Central memory CD8-positive, alpha-beta T cell (primary cell): ENCODE results near the gene PAWR.
"Not testable (repeated sequence)": the region's sequence is repeated elsewhere in the genome, so short reads cannot be mapped to it uniquely, and the experiment has no call there.

ENCODE experiments used
- ATAC-seq: fragments of 150-1000 bp; cut with Tn5 transposase; replicated peaks from 2 replicates; pipeline ENCODE4 v1.10.0; 2022; ENCODE audit warnings: mild to moderate bottlenecking, moderate FRiP score, moderate number of reproducible peaks; ENCODE audit not compliant: poor library complexity, severe bottlenecking; ENCODE audit errors: extremely low read depth
- DNase-seq, 2 donors: peaks; one replicate each; pipeline ENCODE4 v3.0.0; 2021; ENCODE audit warnings: low spot score in 2 of 2
- H3K27ac Mint-ChIP-seq: one replicate; pipeline ENCODE4 v1.8.0; 2022; ENCODE audit warnings: low read depth, mild to moderate bottlenecking, moderate library complexity, mixed read lengths
- H3K27me3 Mint-ChIP-seq: one replicate; pipeline ENCODE4 v1.8.0; 2022; ENCODE audit warnings: mixed read lengths
- H3K36me3 Mint-ChIP-seq: one replicate; pipeline ENCODE4 v1.8.0; 2022; ENCODE audit warnings: mild to moderate bottlenecking, moderate library complexity, mixed read lengths; ENCODE audit not compliant: insufficient read depth
- H3K4me1 Mint-ChIP-seq: one replicate; pipeline ENCODE4 v1.8.0; 2022; ENCODE audit warnings: mixed read lengths
- H3K4me3 Mint-ChIP-seq: one replicate; pipeline ENCODE4 v1.8.0; 2022; ENCODE audit warnings: mild to moderate bottlenecking, moderate library complexity, mixed read lengths
- H3K9me3 Mint-ChIP-seq: one replicate; pipeline ENCODE4 v1.8.0; 2022; ENCODE audit warnings: mixed read lengths

The PAWR gene

DNA sequence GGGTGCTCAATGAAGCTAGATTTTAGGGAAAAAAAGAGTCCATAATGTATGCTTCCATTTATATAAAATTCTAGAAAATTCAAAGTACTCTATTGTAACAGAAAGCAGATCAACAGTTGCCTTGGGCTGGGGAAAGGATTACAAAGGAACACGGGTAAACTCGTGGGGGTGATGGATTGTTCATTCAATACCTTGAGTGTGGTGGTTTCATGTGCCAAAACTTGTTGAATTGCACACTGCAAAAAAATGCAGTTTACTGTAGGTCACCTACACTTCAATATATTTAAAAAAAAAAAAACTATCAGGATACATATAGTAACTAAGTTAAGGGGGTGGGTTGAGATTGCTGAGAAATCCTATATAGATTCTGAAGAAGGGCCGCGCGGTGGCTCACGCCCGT is 33.6 kb downstream of the PAWR start:
- peaks cover 6% of the 10 kb centered on the region for H3K9me3 Mint-ChIP-seq
- no peaks in the 10 kb centered on the region for H3K27me3 Mint-ChIP-seq
- H3K36me3 Mint-ChIP-seq: no peaks in the 10 kb centered on the region
- no peaks in the 10 kb centered on the region for H3K4me1 Mint-ChIP-seq
- no peak overlapping the region for H3K4me3 Mint-ChIP-seq
- no peak for ATAC-seq
- no peak for DNase-seq
- no peak overlapping the region for H3K27ac Mint-ChIP-seq

DNA sequence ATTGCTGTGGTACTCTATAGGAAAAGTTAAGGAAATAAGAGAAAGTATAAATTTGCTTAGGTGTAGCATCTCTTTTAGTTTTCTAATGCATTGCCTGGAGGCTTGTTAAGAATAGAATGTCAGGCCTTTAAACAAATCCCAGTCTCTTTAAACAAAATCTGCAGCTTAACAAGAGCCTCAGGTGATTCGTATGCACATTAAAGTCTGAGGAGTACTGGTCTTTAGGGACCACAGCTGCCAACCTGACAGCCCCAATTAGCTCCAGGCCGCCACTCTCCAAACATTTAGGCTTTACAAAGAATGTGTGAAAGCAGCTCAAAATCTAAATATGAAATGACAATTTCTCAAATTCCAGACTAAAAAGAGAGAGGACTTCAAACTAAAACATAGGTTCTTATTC is 35.7 kb downstream of the PAWR start:
- H3K9me3 Mint-ChIP-seq: peaks cover 6% of the 10 kb centered on the region
- DNase-seq: no peak
- no peak for ATAC-seq
- H3K4me3 Mint-ChIP-seq: no peak overlapping the region
- H3K27ac Mint-ChIP-seq: no peak overlapping the region
- no peaks in the 10 kb centered on the region for H3K36me3 Mint-ChIP-seq
- H3K27me3 Mint-ChIP-seq: no peaks in the 10 kb centered on the region
- H3K4me1 Mint-ChIP-seq: no peaks in the 10 kb centered on the region

DNA sequence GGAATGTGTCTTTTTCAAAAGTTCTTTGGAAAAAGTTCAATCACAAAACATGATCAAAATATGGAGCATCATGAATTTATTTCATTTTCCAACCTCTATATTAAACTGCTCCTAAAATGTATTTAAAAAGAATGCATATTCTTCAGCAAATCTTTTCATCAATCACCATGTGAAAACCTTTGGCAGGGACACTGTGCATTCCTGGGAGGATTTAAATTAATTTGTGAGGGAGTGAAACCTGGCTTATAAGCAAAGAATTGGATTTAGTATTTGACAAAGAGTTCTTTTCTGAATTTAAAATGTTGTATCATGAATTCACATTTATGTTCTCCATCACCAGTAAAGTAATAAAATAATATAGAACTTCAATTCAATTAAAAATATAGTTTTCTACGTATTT is 38.2 kb downstream of the PAWR start:
- Mint-ChIP-seq H3K4me3 (no peak overlapping the region), H3K27ac (no peak overlapping the region), H3K4me1 (no peaks in the 10 kb centered on the region), H3K9me3 (peaks cover 6% of the 10 kb centered on the region), H3K27me3 (no peaks in the 10 kb centered on the region), H3K36me3 (no peaks in the 10 kb centered on the region)
- ATAC-seq (no peak), DNase-seq (no peak)

DNA sequence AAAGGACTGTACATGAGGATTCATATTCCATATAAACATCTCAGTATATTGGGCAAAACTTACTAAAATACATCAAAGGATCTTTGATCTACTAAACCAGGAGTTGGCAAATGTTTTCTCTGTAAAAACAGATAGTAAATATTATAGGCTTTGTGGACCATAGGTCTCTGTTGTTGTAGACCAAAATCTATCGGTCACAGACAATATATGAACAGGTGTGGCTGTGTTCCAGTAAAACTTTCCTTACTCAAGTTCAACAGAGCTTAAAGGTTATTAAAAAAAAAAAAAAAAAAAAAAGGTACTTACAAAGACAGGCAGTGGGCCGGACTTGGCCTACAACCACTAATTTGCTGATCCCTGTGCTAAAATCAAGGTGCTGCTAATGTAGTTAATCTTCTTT is 40.3 kb downstream of the PAWR start:
- Mint-ChIP-seq H3K27me3 (no peaks in the 10 kb centered on the region), H3K27ac (no peak overlapping the region), H3K4me1 (no peaks in the 10 kb centered on the region), H3K9me3 (no peaks in the 10 kb centered on the region), H3K36me3 (no peaks in the 10 kb centered on the region), H3K4me3 (no peak overlapping the region)
- DNase-seq: no peak
- no peak for ATAC-seq

DNA sequence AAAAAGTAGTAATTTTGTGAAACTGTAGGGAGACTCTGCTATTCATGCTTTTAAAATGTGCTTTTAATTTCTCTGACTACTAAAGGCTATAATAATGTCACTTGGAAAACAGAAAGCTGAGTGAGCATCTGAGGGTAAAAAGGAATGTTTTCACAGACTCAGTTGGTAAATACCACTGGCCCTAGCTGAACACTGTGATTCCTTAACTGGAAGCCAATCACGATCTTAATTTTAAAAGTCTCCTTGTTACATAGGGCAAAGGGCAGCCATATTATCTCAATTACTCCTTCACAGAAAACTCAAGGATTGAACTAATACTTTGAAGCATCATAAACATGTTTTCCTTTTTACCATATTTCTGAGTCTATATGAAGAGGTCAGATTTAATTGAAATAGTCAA is 41.9 kb downstream of the PAWR start:
- Mint-ChIP-seq H3K27ac (no peak overlapping the region), H3K36me3 (no peaks in the 10 kb centered on the region), H3K9me3 (no peaks in the 10 kb centered on the region), H3K4me3 (no peak overlapping the region), H3K27me3 (no peaks in the 10 kb centered on the region), H3K4me1 (no peaks in the 10 kb centered on the region)
- ATAC-seq (no peak), DNase-seq (no peak)

DNA sequence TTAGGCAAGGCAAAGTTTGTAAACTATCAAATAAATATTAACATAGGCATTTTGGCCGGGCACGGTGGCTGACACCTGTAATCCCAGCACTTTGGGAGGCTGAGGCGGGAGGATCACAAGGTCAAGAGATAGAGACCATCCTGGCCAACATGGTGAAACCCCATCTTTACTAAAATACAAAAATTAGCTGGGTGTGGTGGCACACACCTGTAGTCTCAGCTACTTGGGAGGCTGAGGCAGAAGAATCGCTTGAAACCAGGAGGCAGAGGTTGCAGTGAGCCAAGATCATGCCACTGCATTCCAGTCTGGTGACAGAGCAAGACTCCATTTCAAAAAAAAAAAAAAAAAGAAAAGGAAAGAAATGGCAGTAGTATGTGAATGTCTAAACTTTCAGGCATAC is 43.9 kb downstream of the PAWR start:
- H3K9me3 Mint-ChIP-seq, H3K27ac Mint-ChIP-seq, H3K4me1 Mint-ChIP-seq, ATAC-seq, H3K4me3 Mint-ChIP-seq, DNase-seq, H3K36me3 Mint-ChIP-seq, H3K27me3 Mint-ChIP-seq: not testable (repeated sequence)

DNA sequence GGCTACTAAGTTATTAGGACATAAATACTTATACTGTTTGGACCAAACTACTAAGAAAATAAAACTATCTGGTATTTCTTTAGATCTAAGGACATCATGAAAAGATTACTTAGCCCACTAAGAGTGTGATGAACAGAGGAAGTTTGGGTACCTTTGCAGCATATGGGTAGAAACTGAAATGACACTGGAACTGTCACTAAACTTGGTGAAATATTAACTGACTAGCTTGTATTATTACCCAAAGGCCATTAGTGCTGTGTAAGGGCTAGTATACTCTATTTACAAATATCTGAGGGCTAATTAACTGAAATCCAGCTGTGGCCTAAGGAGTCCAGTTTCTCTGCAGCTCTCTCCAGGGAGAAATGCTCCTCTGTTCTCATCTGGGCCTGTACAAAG is 45.5 kb downstream of the PAWR start:
- ATAC-seq (no peak), DNase-seq (no peak)
- no peak overlapping the region for H3K4me3 Mint-ChIP-seq
- no peak overlapping the region for H3K27ac Mint-ChIP-seq
- no peaks in the 10 kb centered on the region for H3K27me3 Mint-ChIP-seq
- no peaks in the 10 kb centered on the region for H3K36me3 Mint-ChIP-seq
- H3K4me1 Mint-ChIP-seq: no peaks in the 10 kb centered on the region
- H3K9me3 Mint-ChIP-seq: no peaks in the 10 kb centered on the region

DNA sequence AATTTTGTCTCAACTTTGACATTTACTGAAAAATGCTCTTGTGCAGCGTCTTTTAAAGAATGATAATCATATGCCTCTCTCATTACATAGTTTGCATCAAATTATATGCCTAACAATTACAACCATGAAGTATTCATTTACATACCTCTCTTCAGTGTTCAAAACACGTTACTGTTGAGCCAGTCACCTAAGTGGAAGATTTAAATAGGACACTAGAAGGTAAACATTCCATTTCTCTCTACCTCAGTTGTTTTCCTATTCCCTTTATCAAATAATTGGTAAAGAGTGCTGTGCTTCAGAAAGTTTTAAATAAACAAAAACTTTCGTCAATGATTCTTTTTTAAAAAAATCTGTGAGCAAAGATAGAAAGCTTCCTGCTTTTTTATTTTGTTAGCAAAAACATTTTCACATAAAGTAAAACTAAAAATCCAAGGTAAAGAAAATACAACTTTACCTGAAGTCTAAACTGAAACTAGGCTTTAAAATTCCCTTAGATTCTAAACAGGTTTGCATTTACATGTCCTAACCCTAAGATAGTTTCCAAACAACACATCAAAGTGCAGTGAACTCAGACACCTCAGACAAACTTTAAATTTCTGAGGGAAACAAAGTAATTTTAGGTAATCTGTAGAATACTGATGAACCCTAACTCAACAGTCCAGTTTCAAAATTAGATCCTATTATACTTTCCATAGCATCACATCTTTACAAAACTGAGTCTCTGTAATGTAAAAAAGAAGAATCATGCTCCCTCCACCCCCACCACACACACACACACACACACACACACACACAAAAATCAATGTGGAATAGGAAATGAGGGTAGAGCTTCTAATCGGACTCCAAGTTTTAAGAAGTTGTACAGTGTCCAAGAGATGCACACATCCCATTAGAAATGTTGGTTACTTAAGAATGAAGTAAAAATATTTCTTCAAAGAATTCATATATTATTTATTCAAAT is 46.2 kb downstream of the PAWR start:
- no peaks in the 10 kb centered on the region for H3K36me3 Mint-ChIP-seq
- no peaks in the 10 kb centered on the region for H3K9me3 Mint-ChIP-seq
- no peak overlapping the region for H3K4me3 Mint-ChIP-seq
- no peak overlapping the region for H3K27ac Mint-ChIP-seq
- no peak for DNase-seq
- no peaks in the 10 kb centered on the region for H3K4me1 Mint-ChIP-seq
- no peaks in the 10 kb centered on the region for H3K27me3 Mint-ChIP-seq
- no peak for ATAC-seq

DNA sequence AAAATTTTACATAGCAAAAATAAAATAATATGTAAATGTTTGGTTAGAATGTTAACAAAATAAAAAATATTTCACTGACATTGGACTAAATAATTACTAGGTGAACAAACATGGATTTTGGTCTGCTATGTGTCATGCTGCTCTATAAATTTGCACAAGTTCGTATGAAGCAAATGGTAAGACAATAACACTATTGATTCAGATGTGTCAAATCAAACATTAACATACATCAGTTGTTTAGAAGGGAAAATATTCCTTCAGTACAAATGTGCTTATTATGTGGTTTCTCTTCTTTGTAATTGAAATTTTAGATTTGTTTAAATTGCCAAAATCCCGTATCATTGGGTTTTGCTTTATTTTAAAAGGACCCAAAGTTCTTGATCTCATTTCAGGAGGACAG is 46.9 kb downstream of the PAWR start:
- no peak for ATAC-seq
- H3K4me3 Mint-ChIP-seq: no peak overlapping the region

DNA sequence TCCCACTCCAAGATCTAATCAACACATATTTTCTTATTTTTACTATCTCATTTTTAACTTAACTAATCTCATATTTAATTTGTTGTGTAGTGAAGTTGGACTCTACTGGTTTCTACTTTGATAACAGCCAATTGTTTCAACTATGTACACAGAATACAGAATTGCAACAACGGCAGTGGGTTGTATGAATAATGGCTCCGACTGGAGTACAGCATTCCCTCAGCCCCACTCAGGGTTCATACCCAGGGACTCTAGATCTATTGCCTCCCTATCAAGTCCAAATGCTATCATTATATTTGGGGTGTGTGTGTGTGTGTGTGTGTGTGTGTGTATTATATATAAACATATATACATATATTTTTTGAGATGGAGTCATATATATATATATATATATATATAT is 52.3 kb downstream of the PAWR start:
- no peak for ATAC-seq
- no peaks in the 10 kb centered on the region for H3K4me1 Mint-ChIP-seq

More for the DNA sequence above, 46.9 kb downstream of the PAWR start:
- Mint-ChIP-seq H3K27ac (no peak overlapping the region), H3K27me3 (no peaks in the 10 kb centered on the region), H3K36me3 (no peaks in the 10 kb centered on the region), H3K4me1 (no peaks in the 10 kb centered on the region), H3K9me3 (no peaks in the 10 kb centered on the region)
- no peak for DNase-seq

DNA sequence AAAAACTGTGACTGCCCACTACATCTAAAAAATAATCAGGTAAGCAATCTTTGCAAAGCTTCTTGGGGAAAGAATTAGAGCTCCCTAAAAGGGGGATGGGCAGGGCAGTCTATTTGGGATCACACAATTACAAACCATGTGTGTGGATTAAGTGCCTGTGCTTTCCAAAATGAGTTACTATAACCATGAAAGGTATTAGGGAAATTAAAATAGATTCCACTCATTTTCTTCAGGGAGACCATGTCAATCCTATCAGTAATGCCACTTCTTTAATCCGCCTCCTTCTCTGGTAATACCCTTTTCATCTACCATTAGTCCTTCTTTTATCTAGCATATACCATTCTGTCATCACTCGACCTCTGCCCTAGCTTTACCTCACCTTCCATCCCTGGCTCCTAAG is 53.7 kb downstream of the PAWR start:
- H3K4me3 Mint-ChIP-seq: no peak overlapping the region
- H3K4me1 Mint-ChIP-seq: no peaks in the 10 kb centered on the region
- H3K27ac Mint-ChIP-seq: no peak overlapping the region
- H3K27me3 Mint-ChIP-seq: no peaks in the 10 kb centered on the region
- DNase-seq (no peak), ATAC-seq (no peak)
- no peaks in the 10 kb centered on the region for H3K36me3 Mint-ChIP-seq
- H3K9me3 Mint-ChIP-seq: no peaks in the 10 kb centered on the region

More for the DNA sequence above, 52.3 kb downstream of the PAWR start:
- Mint-ChIP-seq H3K9me3 (no peaks in the 10 kb centered on the region), H3K27ac (no peak overlapping the region), H3K4me3 (no peak overlapping the region), H3K36me3 (no peaks in the 10 kb centered on the region), H3K27me3 (no peaks in the 10 kb centered on the region)
- no peak for DNase-seq

DNA sequence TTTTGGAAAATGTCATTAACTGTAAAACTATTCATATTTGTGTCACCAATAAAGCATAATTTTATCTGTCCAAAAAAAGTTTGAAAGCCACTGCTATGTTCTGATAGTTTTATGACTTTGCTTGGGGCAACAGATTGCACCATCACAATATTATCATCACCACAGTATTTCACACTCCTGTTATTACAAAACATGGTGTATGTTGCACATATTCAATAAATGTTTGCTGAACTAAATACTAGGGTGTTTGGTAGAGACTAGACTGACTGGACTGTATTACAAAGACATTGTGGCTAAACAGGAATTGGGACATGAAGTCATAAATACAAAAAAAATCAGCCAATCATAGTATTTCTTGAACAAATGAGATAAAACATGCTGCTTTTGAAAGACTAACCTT is 55.1 kb downstream of the PAWR start:
- H3K27ac Mint-ChIP-seq: no peak overlapping the region
- no peaks in the 10 kb centered on the region for H3K36me3 Mint-ChIP-seq
- H3K27me3 Mint-ChIP-seq: no peaks in the 10 kb centered on the region
- no peak for DNase-seq
- no peak overlapping the region for H3K4me3 Mint-ChIP-seq
- no peaks in the 10 kb centered on the region for H3K4me1 Mint-ChIP-seq
- H3K9me3 Mint-ChIP-seq: no peaks in the 10 kb centered on the region
- ATAC-seq: no peak

DNA sequence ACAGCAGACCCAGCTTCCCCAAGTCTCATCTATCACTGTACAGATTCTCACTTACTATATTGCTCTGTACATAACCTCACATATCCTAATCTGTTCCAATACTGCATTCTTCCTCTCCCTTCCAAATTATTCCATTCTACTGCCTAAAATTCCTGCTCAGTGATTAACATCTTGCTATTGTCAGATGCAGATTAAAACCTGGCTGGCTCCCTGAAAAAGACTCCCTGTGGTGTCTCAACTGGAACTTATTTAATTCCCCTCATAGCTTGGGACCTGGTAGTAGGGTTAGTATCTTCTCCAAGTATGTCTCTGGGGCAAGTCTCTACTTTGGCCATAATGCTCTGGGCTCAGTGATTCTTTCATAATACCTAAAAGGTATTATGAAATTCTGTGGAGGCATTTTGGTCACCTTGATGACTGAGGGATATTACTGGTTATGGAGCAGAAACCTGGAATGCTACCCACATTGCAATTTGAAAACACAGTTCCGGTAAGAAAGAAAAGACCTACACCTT is 55.8 kb downstream of the PAWR start:
- no peak overlapping the region for H3K27ac Mint-ChIP-seq
- ATAC-seq (no peak), DNase-seq (no peak)
- H3K4me1 Mint-ChIP-seq: no peaks in the 10 kb centered on the region
- H3K9me3 Mint-ChIP-seq: no peaks in the 10 kb centered on the region
- no peaks in the 10 kb centered on the region for H3K36me3 Mint-ChIP-seq
- H3K27me3 Mint-ChIP-seq: no peaks in the 10 kb centered on the region
- no peak overlapping the region for H3K4me3 Mint-ChIP-seq
